GM10847 (cell line): ENCODE data around the gene TNN.

Source experiments
- POLR2A ChIP-seq: IDR thresholded peaks from 2 replicates; pipeline ENCODE4 v1.6.1; 2011; ENCODE audit not compliant: insufficient read length; ENCODE audit errors: extremely low read depth

The TNN gene

GRCh38 chr1:175150596-175151319 is 83.1 kb downstream of the TNN start:
- no peak for TF ChIP-seq POLR2A

GRCh38 chr1:175152006-175152652 is 84.5 kb downstream of the TNN start:
- TF ChIP-seq POLR2A = no peak

GRCh38 chr1:175154629-175155472 is 87.2 kb downstream of the TNN start:
- no peak for TF ChIP-seq POLR2A

GRCh38 chr1:175155473-175155856 is 87.8 kb downstream of the TNN start:
- no peak for TF ChIP-seq POLR2A

- TF ChIP-seq POLR2A = no peak
These were observed 88.3 kb downstream of the TNN start for GRCh38 chr1:175155936-175156335.

GRCh38 chr1:175157200-175157599 is 89.6 kb downstream of the TNN start:
- TF ChIP-seq POLR2A = no peak

GRCh38 chr1:175158170-175158591 is 90.5 kb downstream of the TNN start:
- no peak for TF ChIP-seq POLR2A

- TF ChIP-seq POLR2A = no peak
These were observed 95.3 kb downstream of the TNN start for GRCh38 chr1:175162955-175163354.

GRCh38 chr1:175163702-175164101 is 96.1 kb downstream of the TNN start:
- TF ChIP-seq POLR2A = no peak

- TF ChIP-seq POLR2A = no peak
These were observed 97.1 kb downstream of the TNN start for GRCh38 chr1:175164751-175165150.

- TF ChIP-seq POLR2A = no peak
These were observed 99.1 kb downstream of the TNN start for GRCh38 chr1:175166746-175167145.

GRCh38 chr1:175167861-175168260 is 100.2 kb downstream of the TNN start:
- TF ChIP-seq POLR2A = no peak

GRCh38 chr1:175168782-175169181 is 101.1 kb downstream of the TNN start:
- no peak for TF ChIP-seq POLR2A

- TF ChIP-seq POLR2A = no peak
These were observed 101.8 kb downstream of the TNN start for GRCh38 chr1:175169286-175170018.
